Ishikawa (cell line): Measurements from ENCODE around the gene RCOR2.

Source experiments
- CREB1 ChIP-seq: IDR thresholded peaks from 2 replicates; pipeline ENCODE4 v1.6.1; 2012; ENCODE audit warnings: low read depth
- EGR1 ChIP-seq: IDR thresholded peaks from 2 replicates; pipeline ENCODE4 v1.6.1; 2012
- EP300 ChIP-seq: IDR thresholded peaks from 2 replicates; pipeline ENCODE4 v1.6.1; 2012; ENCODE audit warnings: borderline replicate concordance
- TAF1 ChIP-seq: IDR thresholded peaks from 2 replicates; pipeline ENCODE4 v1.6.1; 2012; ENCODE audit warnings: low read depth, mild to moderate bottlenecking
- TCF12 ChIP-seq: IDR thresholded peaks from 2 replicates; pipeline ENCODE4 v1.6.1; 2012; ENCODE audit warnings: low read depth
- YY1 ChIP-seq: IDR thresholded peaks from 2 replicates; pipeline ENCODE4 v1.6.1; 2012; ENCODE audit warnings: low read depth
- TF ChIP-seq, protein P1 (sequence below): IDR thresholded peaks from 2 replicates; pipeline ENCODE4 v1.6.1; 2012
- TF ChIP-seq, protein P2 (sequence below): IDR thresholded peaks from 2 replicates; pipeline ENCODE4 v1.6.1; 2012; ENCODE audit warnings: low read depth, mild to moderate bottlenecking
- TF ChIP-seq, protein P3 (sequence below): IDR thresholded peaks from 2 replicates; pipeline ENCODE4 v1.6.1; 2012

DNA sequence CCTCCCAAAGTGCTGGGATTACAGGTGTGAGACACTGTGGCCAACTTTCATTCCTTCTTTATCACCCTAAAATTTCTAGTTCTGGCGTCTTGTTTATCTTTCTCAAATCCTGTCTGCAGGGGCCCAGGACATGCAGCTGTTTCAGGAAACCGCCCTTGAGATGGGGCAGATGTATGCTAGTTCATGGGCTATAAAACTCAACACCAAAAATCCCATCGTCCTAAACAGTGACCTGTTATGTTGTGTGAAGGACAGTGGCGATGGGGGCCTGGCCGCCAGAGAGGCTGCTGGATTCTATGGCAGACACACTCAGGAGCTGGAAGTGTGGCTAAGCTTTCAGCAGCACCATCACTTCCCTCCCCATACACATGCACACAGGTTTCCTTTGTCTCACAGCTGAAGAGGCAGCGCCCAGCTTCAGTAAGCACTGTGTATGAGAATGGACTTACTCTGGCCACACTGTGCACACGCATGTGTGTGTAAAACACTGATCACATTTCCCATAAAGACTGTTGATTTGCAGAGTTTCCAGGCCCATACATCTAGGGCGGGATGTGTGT is 41.4 kb downstream of the RCOR2 start:
- TF ChIP-seq, protein P1, sequence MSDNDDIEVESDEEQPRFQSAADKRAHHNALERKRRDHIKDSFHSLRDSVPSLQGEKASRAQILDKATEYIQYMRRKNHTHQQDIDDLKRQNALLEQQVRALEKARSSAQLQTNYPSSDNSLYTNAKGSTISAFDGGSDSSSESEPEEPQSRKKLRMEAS = no peak
- TF ChIP-seq TAF1 (no peak), TCF12 (no peak), CREB1 (no peak), EGR1 (no peak), EP300 (no peak), YY1 (no peak)
- TF ChIP-seq, protein P2, sequence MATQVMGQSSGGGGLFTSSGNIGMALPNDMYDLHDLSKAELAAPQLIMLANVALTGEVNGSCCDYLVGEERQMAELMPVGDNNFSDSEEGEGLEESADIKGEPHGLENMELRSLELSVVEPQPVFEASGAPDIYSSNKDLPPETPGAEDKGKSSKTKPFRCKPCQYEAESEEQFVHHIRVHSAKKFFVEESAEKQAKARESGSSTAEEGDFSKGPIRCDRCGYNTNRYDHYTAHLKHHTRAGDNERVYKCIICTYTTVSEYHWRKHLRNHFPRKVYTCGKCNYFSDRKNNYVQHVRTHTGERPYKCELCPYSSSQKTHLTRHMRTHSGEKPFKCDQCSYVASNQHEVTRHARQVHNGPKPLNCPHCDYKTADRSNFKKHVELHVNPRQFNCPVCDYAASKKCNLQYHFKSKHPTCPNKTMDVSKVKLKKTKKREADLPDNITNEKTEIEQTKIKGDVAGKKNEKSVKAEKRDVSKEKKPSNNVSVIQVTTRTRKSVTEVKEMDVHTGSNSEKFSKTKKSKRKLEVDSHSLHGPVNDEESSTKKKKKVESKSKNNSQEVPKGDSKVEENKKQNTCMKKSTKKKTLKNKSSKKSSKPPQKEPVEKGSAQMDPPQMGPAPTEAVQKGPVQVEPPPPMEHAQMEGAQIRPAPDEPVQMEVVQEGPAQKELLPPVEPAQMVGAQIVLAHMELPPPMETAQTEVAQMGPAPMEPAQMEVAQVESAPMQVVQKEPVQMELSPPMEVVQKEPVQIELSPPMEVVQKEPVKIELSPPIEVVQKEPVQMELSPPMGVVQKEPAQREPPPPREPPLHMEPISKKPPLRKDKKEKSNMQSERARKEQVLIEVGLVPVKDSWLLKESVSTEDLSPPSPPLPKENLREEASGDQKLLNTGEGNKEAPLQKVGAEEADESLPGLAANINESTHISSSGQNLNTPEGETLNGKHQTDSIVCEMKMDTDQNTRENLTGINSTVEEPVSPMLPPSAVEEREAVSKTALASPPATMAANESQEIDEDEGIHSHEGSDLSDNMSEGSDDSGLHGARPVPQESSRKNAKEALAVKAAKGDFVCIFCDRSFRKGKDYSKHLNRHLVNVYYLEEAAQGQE = no peak
- TF ChIP-seq, protein P3, sequence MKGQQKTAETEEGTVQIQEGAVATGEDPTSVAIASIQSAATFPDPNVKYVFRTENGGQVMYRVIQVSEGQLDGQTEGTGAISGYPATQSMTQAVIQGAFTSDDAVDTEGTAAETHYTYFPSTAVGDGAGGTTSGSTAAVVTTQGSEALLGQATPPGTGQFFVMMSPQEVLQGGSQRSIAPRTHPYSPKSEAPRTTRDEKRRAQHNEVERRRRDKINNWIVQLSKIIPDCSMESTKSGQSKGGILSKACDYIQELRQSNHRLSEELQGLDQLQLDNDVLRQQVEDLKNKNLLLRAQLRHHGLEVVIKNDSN = no peak
